Measurements from ENCODE around the gene RASAL1. TPM values are rescaled to one million over a fixed set of nuclear protein-coding genes. Genes with fewer than 3 reads are reported as not detected.

The RASAL1 gene
- total and polyA plus RNA-seq, 11 donors = not detected

DNA sequence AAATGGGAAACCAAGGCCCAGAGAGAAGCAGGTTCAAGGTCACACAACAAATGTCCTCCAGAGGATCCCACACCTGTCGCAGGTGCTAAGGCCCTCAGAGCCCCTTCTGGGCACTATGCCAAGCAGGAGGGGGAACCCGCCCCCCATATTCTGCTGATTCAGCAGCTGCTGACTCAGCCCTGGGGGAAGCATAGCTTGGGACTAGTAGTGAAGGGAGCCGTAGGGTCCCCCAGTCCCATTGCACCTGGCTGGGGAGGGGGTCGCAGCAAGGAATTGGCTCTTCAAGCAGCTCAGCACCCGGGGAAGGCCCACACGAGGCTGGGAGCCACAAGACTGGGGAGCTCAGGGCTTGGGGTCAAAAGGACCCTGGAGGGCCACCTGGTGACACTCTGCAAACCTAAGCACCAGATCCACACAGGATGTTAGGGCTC lies 1.0 kb downstream of the RASAL1 start:
- DNase-seq (no peak), ATAC-seq (no peak)
- intact Hi-C loops (cut with DNase I) = no loop called here
- H3K27ac ChIP-seq = no peak overlapping the region
- H3K27me3 ChIP-seq = peaks cover 13 to 63% (median 31%) of the 10 kb centered on the region in 9 donors
- no peak for TF ChIP-seq POLR2A (IDR thresholded peaks at IDR 0.05)
- TF ChIP-seq CTCF (IDR thresholded peaks at IDR 0.05) = no peak
- H3K9me3 ChIP-seq = no peaks in the 10 kb centered on the region
- 53 to 70% (median 63%) methylated on average over 6 of the region's 6 CpGs for WGBS, 4 donors
- no peak overlapping the region for H3K4me3 ChIP-seq
- peaks cover 0 to 11% (median 0%) of the 10 kb centered on the region in 12 donors for H3K4me1 ChIP-seq
- no peaks in the 10 kb centered on the region for H3K36me3 ChIP-seq

GRCh38 chr12:113134071-113134470 lies 1.5 kb downstream of the RASAL1 start:
- H3K9me3 ChIP-seq = no peaks in the 10 kb centered on the region
- 61 to 83% (median 73%) methylated on average over 1 to 2 of the region's 2 CpGs for WGBS, 4 donors
- intact Hi-C loops (cut with DNase I) = no loop called here
- H3K4me1 ChIP-seq = peaks cover 0 to 11% (median 0%) of the 10 kb centered on the region in 12 donors
- H3K27ac ChIP-seq = no peak overlapping the region
- ATAC-seq (no peak), DNase-seq (no peak)
- no peaks in the 10 kb centered on the region for H3K36me3 ChIP-seq
- no peak for TF ChIP-seq CTCF (IDR thresholded peaks at IDR 0.05)
- TF ChIP-seq POLR2A (IDR thresholded peaks at IDR 0.05) = no peak
- H3K4me3 ChIP-seq = no peak overlapping the region
- H3K27me3 ChIP-seq = peaks cover 13 to 63% (median 31%) of the 10 kb centered on the region in 9 donors

DNA sequence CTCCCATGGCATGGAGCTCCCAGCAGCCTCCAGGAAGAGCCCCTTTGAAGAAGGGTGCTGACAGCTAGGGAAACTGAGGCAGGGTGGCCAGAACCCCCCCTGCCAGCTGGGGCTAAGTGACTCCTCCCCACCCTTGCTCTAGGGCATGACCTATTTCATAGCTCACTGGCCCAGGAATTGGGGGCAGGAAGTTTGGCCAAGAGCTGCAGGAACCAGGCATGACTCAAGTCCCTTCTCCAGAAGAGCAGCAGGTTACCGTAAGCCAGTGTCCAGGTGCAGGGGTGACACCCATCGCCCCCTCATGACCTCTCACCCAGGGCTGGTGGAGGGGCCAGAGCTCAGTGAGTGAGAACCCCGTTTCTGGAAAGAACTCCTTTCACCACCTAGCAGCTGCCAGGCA lies 1.9 kb downstream of the RASAL1 start:
- no peak for DNase-seq
- Histone ChIP-seq H3K36me3 (no peaks in the 10 kb centered on the region), H3K4me1 (peaks cover 0 to 11% (median 0%) of the 10 kb centered on the region in 12 donors), H3K4me3 (no peak overlapping the region), H3K9me3 (no peaks in the 10 kb centered on the region), H3K27me3 (peaks cover 13 to 63% (median 31%) of the 10 kb centered on the region in 9 donors), H3K27ac (no peak overlapping the region)
- ATAC-seq = no peak
- intact Hi-C loops (cut with DNase I) = no loop called here
- WGBS, 4 donors = 54 to 67% (median 63%) methylated on average over 3 of the region's 3 CpGs
- TF ChIP-seq POLR2A (IDR thresholded peaks at IDR 0.05) (no peak), CTCF (IDR thresholded peaks at IDR 0.05) (no peak)

- DNase-seq = no peak
- Histone ChIP-seq H3K9me3 (no peaks in the 10 kb centered on the region), H3K27ac (no peak overlapping the region), H3K27me3 (peaks cover 13 to 61% (median 31%) of the 10 kb centered on the region in 9 donors), H3K4me3 (no peak overlapping the region), H3K4me1 (peaks cover 0 to 11% (median 0%) of the 10 kb centered on the region in 12 donors), H3K36me3 (no peaks in the 10 kb centered on the region)
- no peak for ATAC-seq
- intact Hi-C loops (cut with DNase I) = no loop called here
- TF ChIP-seq POLR2A (IDR thresholded peaks at IDR 0.05) (no peak), CTCF (IDR thresholded peaks at IDR 0.05) (no peak)
- WGBS, 4 donors = 29 to 38% (median 31%) methylated on average over 5 to 6 of the region's 6 CpGs
These were observed 2.5 kb downstream of the RASAL1 start for GRCh38 chr12:113133036-113133435.

Data from heart left ventricle (tissue), 16 donors.